GM12878 (cell line): ENCODE data around the gene PIEZO2.

ENCODE experiments used
- BHLHE40 ChIP-seq, 2 experiments: fragments of 450-650 bp in 1 of 2; IDR thresholded peaks; 2 replicates each; pipeline ENCODE4 v1.6.1; 2011 to 2017; ENCODE audit warnings: low read depth in 2 of 2, borderline replicate concordance in 1 of 2, improper control_type of control experiment in 1 of 2, low read length in 1 of 2, mild to moderate bottlenecking in 1 of 2
- CTCF ChIP-seq, 3 experiments: IDR thresholded peaks in 2 of 3; conservative IDR thresholded peaks in 1 of 3; 2 replicates each; pipeline ENCODE4 v1.5.1; 2011; ENCODE audit warnings: low read depth in 3 of 3, low read length in 3 of 3, mild to moderate bottlenecking in 3 of 3, control low read depth in 2 of 3, moderate library complexity in 2 of 3, inconsistent platforms in 1 of 3, mixed read lengths in 1 of 3; ENCODE audit not compliant: control insufficient read depth in 2 of 3, insufficient read depth in 1 of 3; ENCODE audit errors: extremely low read depth in 1 of 3
- EZH2 ChIP-seq: IDR thresholded peaks from 2 replicates; pipeline ENCODE4 v1.6.1; 2012; ENCODE audit warnings: low read depth, mild to moderate bottlenecking, control low read depth, inconsistent platforms, low read length, borderline replicate concordance; ENCODE audit not compliant: control insufficient read depth
- HCFC1 ChIP-seq: fragments of 150-350 bp; IDR thresholded peaks from 2 replicates; pipeline ENCODE4 v1.6.1; 2014; ENCODE audit warnings: low read length
- POLR2A ChIP-seq: IDR thresholded peaks from 2 replicates; pipeline ENCODE4 v1.6.1; 2011; ENCODE audit warnings: low read depth, mild to moderate bottlenecking, low read length
- RAD51 ChIP-seq: fragments of 450-650 bp; IDR thresholded peaks from 2 replicates; pipeline ENCODE4 v1.6.1; 2016; ENCODE audit warnings: moderate library complexity, mild to moderate bottlenecking, inconsistent platforms
- RELA ChIP-seq: fragments of 450-650 bp; IDR thresholded peaks from 2 replicates; pipeline ENCODE4 v1.8.0; 2014; ENCODE audit warnings: borderline replicate concordance; ENCODE audit not compliant: partially characterized antibody
- SRF ChIP-seq, 2 experiments: IDR thresholded peaks; 2 replicates each; pipeline ENCODE4 v1.6.1; 2011; ENCODE audit warnings: low read depth in 2 of 2, low read length in 2 of 2, mild to moderate bottlenecking in 1 of 2, moderate library complexity in 1 of 2
- USF1 ChIP-seq: IDR thresholded peaks from 2 replicates; pipeline ENCODE4 v1.6.1; 2011; ENCODE audit warnings: borderline replicate concordance, low read depth, mild to moderate bottlenecking, moderate library complexity, mixed read lengths, low read length; ENCODE audit not compliant: insufficient read depth; ENCODE audit errors: extremely low read length
- ZNF274 ChIP-seq: IDR thresholded peaks from one replicate; pipeline ENCODE4 v1.8.0; 2011; ENCODE audit not compliant: insufficient read length, insufficient read depth

GRCh38 chr18:10814336-10814735 lies 335.0 kb downstream of the PIEZO2 start:
- TF ChIP-seq BHLHE40 (IDR thresholded peaks at IDR 0.05; ENCODE audit: borderline replicate concordance in 1 of 2, low read depth in 2 of 2, low read length in 1 of 2) (no peak), RAD51 (no peak), ZNF274 (no peak), CTCF (IDR thresholded peaks at IDR 0.05 in 2 of 3, conservative IDR thresholded peaks at IDR 0.05 in 1 of 3; ENCODE audit: control insufficient read depth in 2 of 3, extremely low read depth in 1 of 3, insufficient read depth in 1 of 3, low read depth in 3 of 3, low read length in 3 of 3) (no peak), RELA (no peak), HCFC1 (no peak), POLR2A (no peak), EZH2 (no peak), USF1 (no peak), SRF (IDR thresholded peaks at IDR 0.05; ENCODE audit: low read depth in 2 of 2, low read length in 2 of 2) (no peak)
